GM13977 (cell line): ENCODE measurements around the gene CHMP3.

ENCODE experiments used
- DNase-seq: peaks from one replicate; pipeline ENCODE4 v3.0.0; 2012; ENCODE audit warnings: low spot score
- CTCF ChIP-seq: IDR thresholded peaks from 2 replicates; pipeline ENCODE4 v1.5.1; 2012; ENCODE audit warnings: mild to moderate bottlenecking, control low read depth; ENCODE audit not compliant: insufficient read depth; ENCODE audit errors: extremely low read depth, missing control alignments
- in situ Hi-C: fragments of 300-500 bp; cut with MboI; formaldehyde crosslinking; loops from one replicate; pipeline ENCODE4 v1.12.0; 2022; ENCODE audit warnings: low sequenced_read_pairs, low pct_unique_long_range_greater_than_20kb, mixed read lengths, inconsistent platforms; ENCODE audit not compliant: unreplicated experiment

Gene CHMP3

GRCh38 chr2:86471637-86472036 lies 91.6 kb downstream of the CHMP3 start:
- DNase-seq, result no peak
- TF ChIP-seq CTCF, result no peak
- in situ Hi-C loops, result no loop called here

- in situ Hi-C loops, result no loop called here
Measured at GRCh38 chr2:86470890-86471289, 92.4 kb downstream of the CHMP3 start.

GRCh38 chr2:86468162-86469033 lies 94.8 kb downstream of the CHMP3 start:
- in situ Hi-C loops, result no loop called here
- DNase-seq, result no peak
- TF ChIP-seq CTCF, result no peak

More at GRCh38 chr2:86470890-86471289, 92.4 kb downstream of the CHMP3 start:
- no peak for TF ChIP-seq CTCF
- DNase-seq, result no peak

GRCh38 chr2:86466306-86466705 lies 96.9 kb downstream of the CHMP3 start:
- DNase-seq, result no peak
- in situ Hi-C loops, result no loop called here
- TF ChIP-seq CTCF, result no peak

- TF ChIP-seq CTCF, result no peak
- no peak for DNase-seq
- in situ Hi-C loops, result no loop called here
Measured at GRCh38 chr2:86464652-86465051, 98.6 kb downstream of the CHMP3 start.

GRCh38 chr2:86461042-86461743 lies 102.0 kb downstream of the CHMP3 start:
- no peak for DNase-seq
- TF ChIP-seq CTCF, result no peak
- in situ Hi-C loops, result no loop called here
